ENCODE results near the gene GTF3C5.
"Not testable (repeated sequence)": the region's sequence is repeated elsewhere in the genome, so short reads cannot be mapped to it uniquely, and the experiment has no call there.

Gene GTF3C5

GRCh38 chr9:133040892-133041479 is 10.2 kb downstream of the GTF3C5 start:
- DNase-seq (ENCODE audit: low read depth): peak; percentile 52
- peak; percentile 54 for TF ChIP-seq CTCF (conservative IDR thresholded peaks at IDR 0.05; ENCODE audit: control insufficient read depth, insufficient read depth, low read depth, low read length)

GRCh38 chr9:133041958-133042357 is 11.2 kb downstream of the GTF3C5 start:
- DNase-seq (ENCODE audit: low read depth): no peak
- no peak overlapping the region for H3K4me3 ChIP-seq (ENCODE audit: control insufficient read depth, low read depth, low read length)
- no peak for TF ChIP-seq CTCF (conservative IDR thresholded peaks at IDR 0.05; ENCODE audit: control insufficient read depth, insufficient read depth, low read depth, low read length)

More at GRCh38 chr9:133040892-133041479, 10.2 kb downstream of the GTF3C5 start:
- not testable (repeated sequence) for H3K4me3 ChIP-seq (ENCODE audit: control insufficient read depth, low read depth, low read length)

GRCh38 chr9:133042676-133043075 is 11.9 kb downstream of the GTF3C5 start:
- no peak for TF ChIP-seq CTCF (conservative IDR thresholded peaks at IDR 0.05; ENCODE audit: control insufficient read depth, insufficient read depth, low read depth, low read length)
- H3K4me3 ChIP-seq (ENCODE audit: control insufficient read depth, low read depth, low read length): no peak overlapping the region
- no peak for DNase-seq (ENCODE audit: low read depth)

GRCh38 chr9:133043449-133044035 is 12.7 kb downstream of the GTF3C5 start:
- no peak overlapping the region for H3K4me3 ChIP-seq (ENCODE audit: control insufficient read depth, low read depth, low read length)
- TF ChIP-seq CTCF (conservative IDR thresholded peaks at IDR 0.05; ENCODE audit: control insufficient read depth, insufficient read depth, low read depth, low read length): no peak
- DNase-seq (ENCODE audit: low read depth): no peak

- TF ChIP-seq CTCF (conservative IDR thresholded peaks at IDR 0.05; ENCODE audit: control insufficient read depth, insufficient read depth, low read depth, low read length): no peak
- DNase-seq (ENCODE audit: low read depth): no peak
- no peak overlapping the region for H3K4me3 ChIP-seq (ENCODE audit: control insufficient read depth, low read depth, low read length)
These were observed 13.3 kb downstream of the GTF3C5 start for GRCh38 chr9:133044125-133044524.

GRCh38 chr9:133044661-133045060 is 13.9 kb downstream of the GTF3C5 start:
- no peak overlapping the region for H3K4me3 ChIP-seq (ENCODE audit: control insufficient read depth, low read depth, low read length)
- no peak for TF ChIP-seq CTCF (conservative IDR thresholded peaks at IDR 0.05; ENCODE audit: control insufficient read depth, insufficient read depth, low read depth, low read length)

More at GRCh38 chr9:133044661-133045060, 13.9 kb downstream of the GTF3C5 start:
- DNase-seq (ENCODE audit: low read depth): no peak
